ENCODE data around the gene RTEL1.
"Not testable (repeated sequence)": the region's sequence is repeated elsewhere in the genome, so short reads cannot be mapped to it uniquely, and the experiment has no call there.

The RTEL1 gene, protein sequence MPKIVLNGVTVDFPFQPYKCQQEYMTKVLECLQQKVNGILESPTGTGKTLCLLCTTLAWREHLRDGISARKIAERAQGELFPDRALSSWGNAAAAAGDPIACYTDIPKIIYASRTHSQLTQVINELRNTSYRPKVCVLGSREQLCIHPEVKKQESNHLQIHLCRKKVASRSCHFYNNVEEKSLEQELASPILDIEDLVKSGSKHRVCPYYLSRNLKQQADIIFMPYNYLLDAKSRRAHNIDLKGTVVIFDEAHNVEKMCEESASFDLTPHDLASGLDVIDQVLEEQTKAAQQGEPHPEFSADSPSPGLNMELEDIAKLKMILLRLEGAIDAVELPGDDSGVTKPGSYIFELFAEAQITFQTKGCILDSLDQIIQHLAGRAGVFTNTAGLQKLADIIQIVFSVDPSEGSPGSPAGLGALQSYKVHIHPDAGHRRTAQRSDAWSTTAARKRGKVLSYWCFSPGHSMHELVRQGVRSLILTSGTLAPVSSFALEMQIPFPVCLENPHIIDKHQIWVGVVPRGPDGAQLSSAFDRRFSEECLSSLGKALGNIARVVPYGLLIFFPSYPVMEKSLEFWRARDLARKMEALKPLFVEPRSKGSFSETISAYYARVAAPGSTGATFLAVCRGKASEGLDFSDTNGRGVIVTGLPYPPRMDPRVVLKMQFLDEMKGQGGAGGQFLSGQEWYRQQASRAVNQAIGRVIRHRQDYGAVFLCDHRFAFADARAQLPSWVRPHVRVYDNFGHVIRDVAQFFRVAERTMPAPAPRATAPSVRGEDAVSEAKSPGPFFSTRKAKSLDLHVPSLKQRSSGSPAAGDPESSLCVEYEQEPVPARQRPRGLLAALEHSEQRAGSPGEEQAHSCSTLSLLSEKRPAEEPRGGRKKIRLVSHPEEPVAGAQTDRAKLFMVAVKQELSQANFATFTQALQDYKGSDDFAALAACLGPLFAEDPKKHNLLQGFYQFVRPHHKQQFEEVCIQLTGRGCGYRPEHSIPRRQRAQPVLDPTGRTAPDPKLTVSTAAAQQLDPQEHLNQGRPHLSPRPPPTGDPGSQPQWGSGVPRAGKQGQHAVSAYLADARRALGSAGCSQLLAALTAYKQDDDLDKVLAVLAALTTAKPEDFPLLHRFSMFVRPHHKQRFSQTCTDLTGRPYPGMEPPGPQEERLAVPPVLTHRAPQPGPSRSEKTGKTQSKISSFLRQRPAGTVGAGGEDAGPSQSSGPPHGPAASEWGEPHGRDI (N-terminal part only)

GRCh38 chr20:63657937-63658748 is at the start of gene RTEL1:
RTEL1 (plus strand) TSS chr20:63658312; CDS start chr20:63659403, 1,091 bp downstream.
- DNase-seq (ENCODE audit: low read depth): peak; percentile 81

DNA sequence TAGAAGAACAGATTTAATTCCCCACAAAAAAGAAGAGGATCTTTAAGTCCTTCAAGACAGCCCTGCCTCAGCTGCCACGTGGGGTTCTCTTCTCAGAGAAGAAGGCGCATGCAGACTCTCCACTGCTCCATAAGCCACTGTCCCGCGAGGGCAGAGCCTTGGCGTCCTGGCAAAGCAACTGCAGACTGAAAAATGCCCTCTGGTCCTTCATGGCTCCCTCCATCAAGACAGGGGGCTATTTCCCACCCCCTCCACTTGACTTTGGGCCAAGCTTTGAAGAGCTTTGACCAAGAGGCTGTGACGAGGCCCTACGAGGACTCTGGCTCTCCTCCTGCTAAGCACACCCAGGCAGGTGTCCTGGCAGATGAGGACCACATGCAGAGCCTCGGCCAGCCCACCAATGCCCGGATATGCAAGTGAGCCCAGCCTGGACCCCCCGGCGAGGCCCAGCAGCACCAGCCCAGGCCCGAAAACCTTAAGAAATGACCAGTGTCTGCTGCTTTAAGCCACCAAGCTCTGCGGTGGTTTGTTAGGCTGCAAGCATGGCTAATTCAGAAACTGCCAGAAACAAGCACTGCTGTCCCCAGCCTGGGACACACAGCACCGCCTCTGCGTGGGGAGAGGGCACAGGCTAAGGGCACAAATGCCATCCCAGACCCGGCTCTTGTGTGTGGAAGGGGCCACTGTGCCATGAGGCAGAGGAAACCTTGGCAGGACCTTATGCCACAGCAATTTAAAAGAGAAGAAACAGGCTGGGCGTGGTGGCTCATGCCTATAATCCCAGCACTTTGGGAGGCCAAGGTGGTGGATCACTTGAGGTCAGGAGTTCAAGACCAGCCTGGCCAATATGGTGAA is 47.3 kb upstream of the RTEL1 start:
- no peak for DNase-seq (ENCODE audit: low read depth)

DNA sequence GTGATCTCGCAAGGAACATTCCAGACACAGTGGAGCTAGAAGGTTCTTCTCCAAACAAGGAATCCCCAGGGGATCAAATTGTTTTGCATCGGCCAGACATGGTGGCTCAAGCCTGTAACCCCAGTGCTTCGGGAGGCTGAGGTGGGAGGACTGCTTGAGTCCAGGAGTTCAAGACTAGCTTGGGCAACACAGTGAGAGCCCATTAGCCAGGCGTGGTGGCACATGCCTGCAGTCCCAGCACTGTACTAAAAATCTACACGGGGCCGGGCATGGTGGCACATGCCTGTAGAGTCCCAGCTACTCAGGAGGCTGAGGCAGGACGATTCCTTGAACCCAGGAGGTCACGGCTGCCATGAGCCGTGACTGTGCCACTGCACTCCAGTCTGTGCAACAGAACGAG is 46.5 kb upstream of the RTEL1 start:
- no peak for DNase-seq (ENCODE audit: low read depth)

- DNase-seq (ENCODE audit: low read depth): no peak
Measured at GRCh38 chr20:63612276-63612931, 45.7 kb upstream of the RTEL1 start.

GRCh38 chr20:63613863-63614594 is 44.1 kb upstream of the RTEL1 start:
- DNase-seq (ENCODE audit: low read depth): not testable (repeated sequence)

DNA sequence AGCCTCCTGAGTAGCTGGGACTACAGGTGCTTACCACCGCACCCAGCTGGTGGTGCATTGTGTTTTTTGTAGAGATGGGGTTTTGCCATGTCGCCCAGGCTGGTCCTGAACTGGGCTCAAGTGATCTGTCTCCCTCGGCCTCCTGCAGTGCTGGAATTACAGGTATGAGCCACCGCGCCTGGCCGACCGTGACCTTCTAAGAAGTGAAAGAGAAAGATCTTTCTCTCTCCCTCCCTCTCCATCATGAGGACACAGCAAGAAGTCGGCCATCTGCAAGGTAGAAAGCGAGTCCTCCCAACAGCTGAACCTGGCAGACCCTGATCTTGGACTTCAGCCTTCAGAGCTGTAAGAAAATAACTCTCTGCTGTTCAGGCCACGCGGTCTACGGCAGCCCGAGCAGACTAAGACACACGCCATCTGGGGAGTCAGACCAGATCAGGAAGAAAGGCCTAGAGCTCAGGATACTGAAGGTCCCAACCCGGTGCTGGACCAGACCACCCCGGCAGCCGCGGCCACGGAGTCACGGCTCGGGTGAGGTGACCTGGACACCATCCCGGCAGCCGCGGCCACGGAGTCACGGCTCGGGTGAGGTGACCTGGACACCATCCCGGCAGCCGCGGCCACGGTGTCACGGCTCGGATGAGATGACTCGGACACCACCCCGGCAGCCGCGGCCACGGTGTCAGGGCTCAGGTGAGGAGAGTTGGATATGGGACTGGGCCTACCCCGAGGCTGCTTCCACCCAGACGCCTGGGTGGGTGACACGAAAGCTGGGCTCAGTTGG is 40.8 kb upstream of the RTEL1 start:
- no peak for DNase-seq (ENCODE audit: low read depth)

GRCh38 chr20:63617876-63618265 is 40.2 kb upstream of the RTEL1 start:
- DNase-seq (ENCODE audit: low read depth): no peak

DNA sequence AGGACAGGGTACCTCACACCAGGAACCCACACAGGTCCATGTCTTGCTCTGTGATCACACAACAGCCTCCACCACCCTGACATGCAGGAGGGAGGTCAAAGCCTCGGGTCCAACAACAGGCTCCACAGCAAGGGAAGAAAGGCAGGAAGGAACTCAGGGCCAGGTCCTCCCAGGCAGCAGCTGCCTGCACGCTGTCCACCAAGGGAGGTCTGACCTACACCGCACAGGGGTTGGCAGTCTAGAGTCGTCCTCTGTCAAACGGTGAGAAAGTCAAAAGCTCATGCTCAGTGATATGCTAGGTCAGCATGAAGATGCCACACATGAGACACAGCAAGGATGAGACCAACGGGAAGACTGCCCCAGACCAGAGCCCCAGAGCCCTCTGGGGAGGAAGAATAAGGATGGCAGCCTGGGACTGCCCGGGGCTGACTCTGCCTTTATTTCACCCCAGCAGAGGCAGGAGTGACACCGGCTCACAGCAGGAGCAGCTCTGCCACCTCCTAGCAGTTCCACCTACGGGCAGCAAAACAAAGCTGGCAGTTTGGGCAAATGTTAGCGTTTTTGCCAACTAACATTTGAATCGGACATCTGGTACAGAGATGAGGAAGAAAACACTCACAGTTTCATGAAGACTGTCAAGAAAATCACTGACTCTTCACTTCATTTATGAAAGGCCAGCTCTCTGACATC is 39.7 kb upstream of the RTEL1 start:
- DNase-seq (ENCODE audit: low read depth): no peak

DNA sequence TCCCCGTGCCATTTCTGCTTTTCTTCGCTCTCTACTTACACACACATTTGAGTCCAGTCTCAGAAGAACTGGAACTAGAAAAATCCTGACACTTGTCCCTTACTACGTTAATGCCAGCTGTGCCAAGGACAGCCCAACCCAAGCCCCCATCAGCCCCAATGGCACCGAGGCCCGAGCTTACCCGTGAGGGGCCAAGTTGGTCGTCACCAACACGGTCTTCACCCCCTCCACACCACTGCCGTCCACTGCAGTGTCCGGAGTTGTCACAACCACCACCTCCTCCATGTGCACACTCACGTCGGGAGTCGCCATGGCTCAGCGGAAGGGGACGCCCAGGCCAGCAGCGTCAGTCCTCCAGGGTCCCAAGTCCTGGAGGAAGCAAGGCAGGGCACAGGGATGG is 39.0 kb upstream of the RTEL1 start:
- DNase-seq (ENCODE audit: low read depth): no peak

DNA sequence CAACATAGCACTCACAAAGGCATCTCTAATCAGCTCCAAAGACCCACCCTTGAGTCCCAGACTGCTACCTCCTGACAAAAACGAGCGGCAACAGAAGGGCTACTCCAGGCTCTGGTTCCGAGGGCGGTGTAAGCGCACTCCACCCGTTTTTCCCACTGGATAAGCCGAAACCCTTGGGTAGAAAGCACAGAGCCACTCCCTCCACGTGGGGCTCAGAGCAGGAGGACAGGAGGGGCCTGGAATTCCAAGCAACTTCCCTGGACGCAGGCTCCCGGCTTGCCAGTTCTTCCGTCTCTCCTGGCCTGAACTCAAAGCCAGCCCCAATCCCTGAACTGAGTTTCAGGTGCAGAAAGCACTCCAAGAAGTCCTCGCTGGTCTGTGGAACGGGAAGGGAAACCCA is 38.6 kb upstream of the RTEL1 start:
- DNase-seq (ENCODE audit: low read depth): no peak

DNA sequence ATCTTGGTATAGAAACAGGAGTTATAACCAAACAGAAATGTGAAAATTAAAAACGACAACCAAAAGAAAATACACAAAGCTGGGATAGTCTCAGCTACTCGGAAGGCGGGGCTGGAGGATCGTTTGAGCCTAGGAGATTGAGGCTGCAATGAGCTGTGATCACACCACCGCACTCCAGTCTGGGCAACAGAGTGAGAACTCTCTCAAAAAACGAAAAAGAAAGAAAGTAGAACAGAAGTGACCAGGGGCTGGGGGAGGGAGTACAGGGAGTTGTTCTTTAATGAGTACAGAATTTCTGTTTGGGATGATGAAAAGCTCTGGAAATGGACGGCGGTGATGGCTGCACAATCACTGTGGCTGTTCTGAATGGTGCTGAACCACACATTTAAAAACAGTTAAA is 37.1 kb upstream of the RTEL1 start:
- no peak for DNase-seq (ENCODE audit: low read depth)

DNA sequence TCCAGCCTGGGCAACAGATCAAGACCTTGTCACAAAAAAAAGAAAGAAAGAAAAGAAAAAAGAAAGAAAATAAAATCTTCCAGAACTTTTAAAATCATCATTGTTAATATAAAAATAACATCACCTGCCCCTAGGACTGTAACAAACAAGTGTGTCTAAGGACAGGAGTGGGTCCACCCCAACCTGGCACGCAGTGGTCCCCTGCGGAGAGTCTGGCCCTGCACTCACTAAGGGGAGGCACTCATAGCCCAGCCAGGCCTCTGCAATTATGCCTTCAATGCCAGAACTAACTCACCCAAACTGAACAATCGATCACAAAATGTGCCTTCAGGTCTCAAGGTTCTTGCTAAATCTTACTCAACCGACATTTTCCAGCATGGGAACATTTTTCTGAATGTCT is 36.0 kb upstream of the RTEL1 start:
- DNase-seq (ENCODE audit: low read depth): no peak

GRCh38 chr20:63622732-63623131 is 35.4 kb upstream of the RTEL1 start:
- DNase-seq (ENCODE audit: low read depth): no peak

DNA sequence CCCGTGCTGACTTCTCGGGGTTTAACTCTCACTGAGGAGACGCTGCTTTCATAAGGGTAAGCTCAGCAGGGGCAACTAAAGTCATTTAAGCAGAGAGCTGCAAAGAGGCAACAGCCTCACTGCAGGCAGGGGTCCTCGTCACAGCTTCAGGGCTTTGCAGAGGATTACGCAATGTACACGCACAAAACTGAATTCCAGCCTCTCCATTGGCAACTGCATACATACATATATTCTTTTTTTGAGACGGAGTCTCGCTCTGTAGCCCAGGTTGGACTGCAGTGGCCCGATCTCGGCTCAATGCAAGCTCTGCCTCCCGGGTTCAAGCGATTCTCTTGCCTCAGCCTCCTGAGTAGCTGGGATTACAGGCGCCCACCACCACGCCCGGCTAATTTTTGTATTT is 33.6 kb upstream of the RTEL1 start:
- no peak for DNase-seq (ENCODE audit: low read depth)

DNA sequence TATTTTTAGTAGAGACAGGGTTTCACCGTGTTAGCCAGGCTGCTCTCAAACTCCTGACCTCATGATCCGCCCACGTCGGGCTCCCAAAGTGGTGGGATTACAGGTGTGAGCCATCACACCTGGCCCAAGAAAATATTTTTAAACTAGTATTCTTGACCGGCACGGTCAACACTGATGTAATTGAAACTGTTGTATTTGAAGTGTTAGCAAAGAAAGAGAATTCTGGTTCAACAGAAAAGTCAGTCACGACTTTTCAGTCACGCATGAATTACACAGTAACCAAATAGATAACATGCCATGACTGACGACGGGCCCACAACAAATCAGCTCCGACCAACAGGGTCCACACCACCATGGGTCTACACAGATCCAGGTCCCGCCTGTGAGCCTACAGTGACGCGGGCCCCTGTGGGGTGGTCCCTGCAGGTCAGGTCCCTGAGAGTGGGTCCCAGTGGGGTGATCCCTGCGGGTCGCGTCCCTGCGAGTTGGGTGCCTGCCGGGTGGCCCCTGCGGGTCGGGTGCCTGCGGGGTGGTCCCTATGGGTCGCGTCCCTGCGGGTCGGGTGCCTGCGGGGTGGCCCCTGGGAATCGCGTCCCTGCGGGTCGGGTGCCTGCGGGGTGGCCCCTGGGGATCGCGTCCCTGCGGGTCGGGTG is 32.2 kb upstream of the RTEL1 start:
- DNase-seq (ENCODE audit: low read depth): no peak

- peak; percentile 34 for DNase-seq (ENCODE audit: low read depth)
Measured at GRCh38 chr20:63626424-63627128, 31.5 kb upstream of the RTEL1 start, which contains the start of gene GMEB2. GMEB2 (minus strand) TSS chr20:63627101; CDS start chr20:63619397, 7,704 bp downstream.
